GM12878 (cell line): Measurements from ENCODE around the gene TRIM7. TPM values are rescaled to one million over a fixed set of nuclear protein-coding genes. Genes with fewer than 3 reads are reported as not detected.

ENCODE experiments used
- ATAC-seq: fragments of 200-7000 bp; cut with Tn5 transposase; 3 replicates; pipeline ENCODE4 v1.9.1; 2020; ENCODE audit warnings: mild to moderate bottlenecking, moderate library complexity
- BruUV-seq: library from RNA; stranded (reverse); fragments of 400-500 nt; replicated peaks from 2 replicates; lab custom pipeline; 2021; lab: Mats Ljungman, UMichigan
- CTCF ChIA-PET: fragments of 300-600 bp; sonication (Branson Sonifier 250); formaldehyde crosslinking; extraction: SDS; loops from one replicate; lab custom pipeline; 2021; ENCODE audit warnings: inconsistent platforms; lab: Yijun Ruan, JAX
- POLR2A ChIA-PET: fragments of 350-600 bp; formaldehyde crosslinking; extraction: SDS; loops from one replicate; lab custom pipeline; 2021; ENCODE audit warnings: inconsistent platforms; lab: Charles Lee
- RAD21 ChIA-PET: fragments of 300-600 bp; sonication (Branson Sonifier 250); formaldehyde crosslinking; loops from one replicate; lab custom pipeline; 2023; ENCODE audit warnings: antibody characterized with exemption; ENCODE audit not compliant: unreplicated experiment; lab: Charles Lee
- SMC1A ChIA-PET: fragments of 300-600 bp; sonication (Branson Sonifier 250); formaldehyde crosslinking; loops from one replicate; lab custom pipeline; 2023; ENCODE audit not compliant: unreplicated experiment, uncharacterized antibody; lab: Charles Lee
- DNase-seq: peaks from one replicate; pipeline ENCODE4 v3.0.0-alpha.2; 2011; ENCODE audit warnings: low read depth, low spot score
- FAIRE-seq: peaks from 3 replicates; lab custom pipeline; 2011; peaks lifted over from hg19 to GRCh38; lab: Jason Lieb, UNC
- H2AFZ ChIP-seq: 2 replicates; pipeline ENCODE4 v1.6.0; 2011; ENCODE audit warnings: low read depth, low read length, control low read depth; ENCODE audit not compliant: control insufficient read depth
- H3K27ac ChIP-seq: 2 replicates; pipeline ENCODE4 v1.5.1; 2011; ENCODE audit warnings: control low read depth; ENCODE audit not compliant: control insufficient read depth, insufficient read depth
- H3K27me3 ChIP-seq, 2 experiments: replicated peaks in 1 of 2; 2 replicates each; pipeline versions ENCODE4 v1.6.0 to v1.6.1; 2011; ENCODE audit warnings: low read length in 1 of 2; ENCODE audit not compliant: control insufficient read depth in 2 of 2, insufficient read depth in 2 of 2
- H3K36me3 ChIP-seq, 2 experiments: 2 replicates each; pipeline ENCODE4 v1.5.1; 2011; ENCODE audit warnings: low read length in 1 of 2; ENCODE audit not compliant: control insufficient read depth in 2 of 2, insufficient read depth in 2 of 2
- H3K4me1 ChIP-seq: 2 replicates; pipeline ENCODE4 v1.6.1; 2011; ENCODE audit warnings: mild to moderate bottlenecking, low read length, moderate library complexity, mixed read lengths; ENCODE audit not compliant: control insufficient read depth, insufficient read depth
- H3K4me2 ChIP-seq: 2 replicates; pipeline ENCODE4 v1.6.0; 2011; ENCODE audit warnings: control low read depth; ENCODE audit not compliant: control insufficient read depth, insufficient read depth
- H3K4me3 ChIP-seq: fragments of 200-600 bp; sonication (generic); 2 replicates; pipeline ENCODE4 v1.5.1; 2016
- H3K79me2 ChIP-seq: 2 replicates; pipeline ENCODE4 v1.6.0; 2011; ENCODE audit warnings: low read length; ENCODE audit not compliant: control insufficient read depth, insufficient read depth
- H3K9ac ChIP-seq: 2 replicates; pipeline ENCODE4 v1.8.0; 2011; ENCODE audit warnings: low read length, control low read depth, mixed read lengths; ENCODE audit not compliant: control insufficient read depth, insufficient read depth
- H3K9me3 ChIP-seq: replicated peaks from 3 replicates; pipeline ENCODE4 v1.5.1; 2011; ENCODE audit warnings: mild to moderate bottlenecking, low read length; ENCODE audit not compliant: control insufficient read depth, insufficient read depth
- H4K20me1 ChIP-seq: 2 replicates; pipeline ENCODE4 v1.6.0; 2011; ENCODE audit not compliant: control insufficient read depth, insufficient read depth
- BCL11A ChIP-seq: IDR thresholded peaks from 2 replicates; pipeline ENCODE4 v1.6.1; 2011; ENCODE audit warnings: low read depth, low read length
- FOXK2 ChIP-seq: fragments of 450-650 bp; IDR thresholded peaks from 2 replicates; pipeline ENCODE4 v1.6.1; 2017; ENCODE audit warnings: mild to moderate bottlenecking, moderate library complexity
- ZNF274 ChIP-seq: IDR thresholded peaks from one replicate; pipeline ENCODE4 v1.8.0; 2011; ENCODE audit not compliant: insufficient read length, insufficient read depth
- WGBS: methylation state at CpG from one replicate; pipeline ENCODE4 v1.1.6; 2016; ENCODE audit warnings: low lambda C conversion rate; ENCODE audit not compliant: insufficient replicate concordance, insufficient coverage; ENCODE audit errors: missing lambda C conversion rate; 5-methylcytosine and 5-hydroxymethylcytosine counted together
- in situ Hi-C: fragments of 300-500 bp; cut with MboI; formaldehyde crosslinking; loops from 9 replicates; pipeline ENCODE4 v1.14.3; 2018; ENCODE audit warnings: mixed read lengths
- intact Hi-C: fragments of 100-400 bp; cut with micrococcal nuclease; formaldehyde crosslinking; loops from one replicate; pipeline ENCODE4 v1.14.2; 2022; ENCODE audit not compliant: unreplicated experiment
- polyA plus RNA-seq, 11 experiments: library from polyadenylated mRNA; depleted of rRNA in 4 of 11; unstranded in 6 of 11; stranded (reverse) in 5 of 11; fragments of >200 nt; fragmentation: Nextera tagmentation in 4 of 11; fragmentation: Illumina TruSeq in 1 of 11; extraction: Ambion mirVana in 4 of 11; extraction: Trizol in 1 of 11; gene quantifications; 1 replicate in 1 of 11; 2 replicates in 10 of 11; pipeline versions ENCODE4 v1.2.1 to v1.2.3, GENCODE V29; 2011 to 2016; ENCODE audit warnings: inconsistent platforms in 2 of 11, missing spikeins in 2 of 11, low read depth in 1 of 11
- total RNA-seq, 4 experiments: library from RNA; depleted of rRNA in 3 of 4; stranded (reverse); fragments of >200 nt in 3 of 4; fragmentation: Illumina TruSeq in 1 of 4; extraction: Trizol in 1 of 4; gene quantifications; 2 replicates each; pipeline versions ENCODE4 v1.2.1 to v1.2.3, GENCODE V29; 2013 to 2021
- TF ChIP-seq, protein P1 (sequence below): IDR thresholded peaks from 2 replicates; pipeline ENCODE4 v1.6.1; 2011; ENCODE audit warnings: mild to moderate bottlenecking, low read depth, low read length, moderate library complexity; ENCODE audit not compliant: insufficient replicate concordance
- TF ChIP-seq, protein P2 (sequence below): IDR thresholded peaks from 2 replicates; pipeline ENCODE4 v1.6.1; 2011; ENCODE audit warnings: low read depth, low read length, improper control_type of control experiment, borderline replicate concordance

Gene TRIM7
- total and polyA plus RNA-seq, 10 of the 15 experiments (the other 5 are each of a cell fraction or from before 2014, with no cell fraction given): 0.02 to 1.6 (median 0.41) TPM

DNA sequence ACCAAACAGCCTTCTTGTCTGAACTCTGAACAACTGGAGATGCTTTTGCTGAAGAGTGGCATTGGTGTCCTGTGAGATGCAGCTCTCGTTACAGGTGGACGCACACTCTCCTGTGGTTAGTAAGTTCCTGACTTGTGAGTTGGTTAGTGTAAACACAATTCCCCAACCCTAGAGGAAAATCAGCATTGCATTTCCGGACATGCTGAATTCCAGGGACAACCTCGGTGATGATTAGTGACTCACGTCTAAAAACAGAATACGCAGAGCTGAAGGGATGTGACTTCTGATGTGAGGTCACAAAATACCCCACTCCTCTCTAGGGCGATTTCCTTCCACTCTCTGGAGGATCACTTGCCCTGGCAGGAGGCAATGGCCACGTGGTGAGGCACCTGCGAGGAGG, 52.6 kb downstream of the TRIM7 start:
- in situ Hi-C loops: no loop called here
- Histone ChIP-seq H2AFZ (no peak overlapping the region), H3K79me2 (no peaks in the 10 kb centered on the region), H3K4me3 (no peak overlapping the region), H3K27me3 (no peaks in the 10 kb centered on the region), H3K9ac (no peak overlapping the region), H3K27ac (no peak overlapping the region), H3K36me3 (no peaks in the 10 kb centered on the region), H4K20me1 (no peaks in the 10 kb centered on the region), H3K4me1 (peaks cover 6% of the 10 kb centered on the region), H3K9me3 (no peaks in the 10 kb centered on the region; the same call in 2 of the 3 replicates), H3K4me2 (no peak overlapping the region)
- POLR2A ChIA-PET: interaction anchor here (0.6 to 1.5 kb wide), 3 partner anchors 16 to 101 kb away, joined by 4 to 7 read pairs (median 5); no protein-coding TSS in a partner anchor
- FAIRE-seq: no peak
- CTCF ChIA-PET: interaction anchor here (0.8 to 3.0 kb wide), 6 partner anchors 11 to 368 kb away, joined by 3 to 14 read pairs (median 4); no protein-coding TSS in a partner anchor
- no TSS peak for BruUV-seq
- TF ChIP-seq, protein P1, sequence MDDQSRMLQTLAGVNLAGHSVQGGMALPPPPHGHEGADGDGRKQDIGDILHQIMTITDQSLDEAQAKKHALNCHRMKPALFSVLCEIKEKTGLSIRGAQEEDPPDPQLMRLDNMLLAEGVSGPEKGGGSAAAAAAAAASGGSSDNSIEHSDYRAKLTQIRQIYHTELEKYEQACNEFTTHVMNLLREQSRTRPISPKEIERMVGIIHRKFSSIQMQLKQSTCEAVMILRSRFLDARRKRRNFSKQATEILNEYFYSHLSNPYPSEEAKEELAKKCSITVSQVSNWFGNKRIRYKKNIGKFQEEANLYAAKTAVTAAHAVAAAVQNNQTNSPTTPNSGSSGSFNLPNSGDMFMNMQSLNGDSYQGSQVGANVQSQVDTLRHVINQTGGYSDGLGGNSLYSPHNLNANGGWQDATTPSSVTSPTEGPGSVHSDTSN: no peak
- TF ChIP-seq FOXK2 (no peak), ZNF274 (no peak), BCL11A (no peak)
- TF ChIP-seq, protein P2, sequence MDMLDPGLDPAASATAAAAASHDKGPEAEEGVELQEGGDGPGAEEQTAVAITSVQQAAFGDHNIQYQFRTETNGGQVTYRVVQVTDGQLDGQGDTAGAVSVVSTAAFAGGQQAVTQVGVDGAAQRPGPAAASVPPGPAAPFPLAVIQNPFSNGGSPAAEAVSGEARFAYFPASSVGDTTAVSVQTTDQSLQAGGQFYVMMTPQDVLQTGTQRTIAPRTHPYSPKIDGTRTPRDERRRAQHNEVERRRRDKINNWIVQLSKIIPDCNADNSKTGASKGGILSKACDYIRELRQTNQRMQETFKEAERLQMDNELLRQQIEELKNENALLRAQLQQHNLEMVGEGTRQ: no peak
- no peak for DNase-seq
- intact Hi-C loops: loop anchor here (10.0 kb wide), 4 partner anchors 48 to 348 kb away; partner anchors contain the start of gene MGAT1
- 75% methylated on average over 9 of the region's 9 CpGs for WGBS
- RAD21 ChIA-PET: interaction anchor here (0.7 to 3.2 kb wide), 6 partner anchors 10 to 284 kb away, joined by 3 to 16 read pairs (median 4); no protein-coding TSS in a partner anchor
- SMC1A ChIA-PET: interaction anchor here (0.8 to 3.5 kb wide), 9 partner anchors 8 to 287 kb away, joined by 3 to 22 read pairs (median 4); no protein-coding TSS in a partner anchor
- no peak for ATAC-seq
